GM12873 (cell line): Measurements from ENCODE around the gene PRDM13.

ENCODE experiments used
- TF ChIP-seq, protein P1 (sequence below): IDR thresholded peaks from 2 replicates; pipeline ENCODE4 v1.5.1; 2012; ENCODE audit warnings: low read depth, mild to moderate bottlenecking, moderate library complexity, low read length, control low read depth; ENCODE audit not compliant: insufficient read depth; ENCODE audit errors: missing control alignments

Gene PRDM13

DNA sequence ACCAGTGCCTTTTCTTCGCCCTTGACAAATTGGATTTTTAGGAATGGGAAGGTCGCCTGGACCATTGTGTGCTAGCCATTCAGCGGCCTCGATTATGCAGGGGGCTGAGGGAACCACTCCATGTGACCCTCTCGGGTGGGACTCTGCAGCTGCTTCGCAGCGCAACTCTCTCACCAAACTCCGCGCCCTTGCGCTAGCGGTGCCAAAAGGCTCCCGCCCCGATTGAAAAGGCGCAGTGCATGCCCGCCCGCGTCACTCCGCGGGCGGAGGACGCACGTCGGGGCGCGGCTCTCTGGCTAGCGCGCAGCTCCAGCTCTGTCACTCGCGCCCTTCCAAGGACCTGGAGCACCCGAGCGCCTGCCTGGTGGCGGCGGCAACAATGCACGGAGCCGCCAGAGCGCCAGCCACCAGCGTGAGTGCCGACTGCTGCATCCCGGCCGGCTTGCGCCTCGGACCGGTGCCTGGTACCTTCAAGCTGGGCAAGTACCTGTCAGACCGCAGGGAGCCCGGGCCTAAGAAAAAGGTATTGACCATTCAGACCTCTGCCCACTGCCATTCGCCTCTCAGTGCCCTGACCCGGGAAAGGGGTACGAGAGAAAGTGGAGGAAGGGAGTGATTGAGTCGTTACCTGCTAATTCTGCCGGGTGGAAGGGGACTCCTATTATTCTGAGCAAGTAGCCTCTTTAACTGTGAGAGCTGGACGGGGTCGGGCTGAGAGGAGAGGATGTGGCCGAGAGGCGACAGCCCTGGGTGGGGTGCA lies at the start of gene PRDM13:
PRDM13 (plus strand) TSS at position 178 of the 760 bp plus-strand sequence; CDS start at position 380, 202 bp downstream.
- TF ChIP-seq, protein P1, sequence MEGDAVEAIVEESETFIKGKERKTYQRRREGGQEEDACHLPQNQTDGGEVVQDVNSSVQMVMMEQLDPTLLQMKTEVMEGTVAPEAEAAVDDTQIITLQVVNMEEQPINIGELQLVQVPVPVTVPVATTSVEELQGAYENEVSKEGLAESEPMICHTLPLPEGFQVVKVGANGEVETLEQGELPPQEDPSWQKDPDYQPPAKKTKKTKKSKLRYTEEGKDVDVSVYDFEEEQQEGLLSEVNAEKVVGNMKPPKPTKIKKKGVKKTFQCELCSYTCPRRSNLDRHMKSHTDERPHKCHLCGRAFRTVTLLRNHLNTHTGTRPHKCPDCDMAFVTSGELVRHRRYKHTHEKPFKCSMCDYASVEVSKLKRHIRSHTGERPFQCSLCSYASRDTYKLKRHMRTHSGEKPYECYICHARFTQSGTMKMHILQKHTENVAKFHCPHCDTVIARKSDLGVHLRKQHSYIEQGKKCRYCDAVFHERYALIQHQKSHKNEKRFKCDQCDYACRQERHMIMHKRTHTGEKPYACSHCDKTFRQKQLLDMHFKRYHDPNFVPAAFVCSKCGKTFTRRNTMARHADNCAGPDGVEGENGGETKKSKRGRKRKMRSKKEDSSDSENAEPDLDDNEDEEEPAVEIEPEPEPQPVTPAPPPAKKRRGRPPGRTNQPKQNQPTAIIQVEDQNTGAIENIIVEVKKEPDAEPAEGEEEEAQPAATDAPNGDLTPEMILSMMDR: no peak

DNA sequence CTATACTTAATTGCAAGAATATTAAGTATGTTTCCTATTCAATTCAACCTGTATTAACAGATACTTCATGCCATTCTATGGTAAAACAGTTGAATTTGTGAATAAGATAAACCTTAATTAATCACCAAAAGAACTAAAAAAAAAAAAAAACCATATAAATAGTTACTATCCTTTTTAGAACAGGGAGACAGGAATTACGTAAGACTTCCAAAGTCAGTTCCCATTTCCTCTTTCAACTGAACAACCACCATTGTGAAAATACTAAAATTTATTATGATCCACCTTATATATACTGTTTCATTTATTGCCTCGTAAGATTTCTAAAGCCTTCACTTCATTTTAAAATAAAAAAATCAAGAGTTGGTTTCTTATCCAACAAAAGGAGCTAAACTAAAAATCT lies 47.6 kb upstream of the PRDM13 start:
- TF ChIP-seq, protein P1: no peak

DNA sequence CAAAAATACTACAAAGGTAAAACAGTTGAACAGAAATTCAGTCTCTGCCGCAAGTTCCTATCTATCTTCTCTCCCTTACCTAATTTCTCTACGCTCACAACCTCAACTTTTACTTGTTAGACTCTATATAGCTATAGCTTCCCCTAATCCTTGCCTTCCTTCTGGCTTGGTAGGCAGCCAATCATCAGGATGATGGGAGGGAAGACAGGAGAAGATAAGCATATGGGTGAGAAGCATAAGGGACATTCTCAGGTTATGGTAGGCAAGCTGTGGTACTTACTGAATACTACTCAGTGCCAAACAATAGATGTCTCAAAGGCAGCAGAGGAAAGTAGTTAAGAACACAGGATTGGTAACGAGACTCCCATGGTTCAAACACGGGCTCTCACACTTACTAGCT lies 46.0 kb upstream of the PRDM13 start:
- TF ChIP-seq, protein P1: no peak

DNA sequence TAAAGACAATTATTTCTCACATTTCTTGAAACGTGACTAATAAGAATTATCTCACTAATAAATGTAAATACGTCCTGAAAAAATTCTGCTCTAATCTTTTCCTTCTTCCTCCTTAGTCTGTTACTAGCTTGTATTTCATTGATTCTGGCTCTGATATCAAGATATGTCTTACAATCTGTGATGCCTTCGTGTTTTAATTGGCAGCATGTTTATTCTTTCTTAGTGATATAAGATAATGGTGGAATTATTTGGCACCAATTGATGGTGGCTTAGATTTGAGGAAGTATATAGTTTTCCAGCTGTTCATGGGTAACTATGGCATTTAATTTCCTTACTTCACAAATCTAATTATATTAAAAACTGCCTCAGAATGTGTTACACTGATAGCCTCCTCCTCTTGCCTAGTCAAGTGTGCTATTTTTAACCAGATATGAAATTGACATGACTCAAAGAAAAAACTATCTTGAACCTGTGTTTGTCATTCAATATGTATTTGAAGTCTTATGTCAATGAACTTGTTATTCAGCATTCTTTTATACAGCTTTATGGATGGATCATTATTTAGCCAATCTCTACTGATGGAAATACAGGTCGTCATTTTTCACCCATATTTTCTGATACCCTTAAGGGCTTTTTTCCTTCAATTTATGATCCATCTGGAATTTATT lies 43.4 kb upstream of the PRDM13 start:
- TF ChIP-seq, protein P1: no peak

DNA sequence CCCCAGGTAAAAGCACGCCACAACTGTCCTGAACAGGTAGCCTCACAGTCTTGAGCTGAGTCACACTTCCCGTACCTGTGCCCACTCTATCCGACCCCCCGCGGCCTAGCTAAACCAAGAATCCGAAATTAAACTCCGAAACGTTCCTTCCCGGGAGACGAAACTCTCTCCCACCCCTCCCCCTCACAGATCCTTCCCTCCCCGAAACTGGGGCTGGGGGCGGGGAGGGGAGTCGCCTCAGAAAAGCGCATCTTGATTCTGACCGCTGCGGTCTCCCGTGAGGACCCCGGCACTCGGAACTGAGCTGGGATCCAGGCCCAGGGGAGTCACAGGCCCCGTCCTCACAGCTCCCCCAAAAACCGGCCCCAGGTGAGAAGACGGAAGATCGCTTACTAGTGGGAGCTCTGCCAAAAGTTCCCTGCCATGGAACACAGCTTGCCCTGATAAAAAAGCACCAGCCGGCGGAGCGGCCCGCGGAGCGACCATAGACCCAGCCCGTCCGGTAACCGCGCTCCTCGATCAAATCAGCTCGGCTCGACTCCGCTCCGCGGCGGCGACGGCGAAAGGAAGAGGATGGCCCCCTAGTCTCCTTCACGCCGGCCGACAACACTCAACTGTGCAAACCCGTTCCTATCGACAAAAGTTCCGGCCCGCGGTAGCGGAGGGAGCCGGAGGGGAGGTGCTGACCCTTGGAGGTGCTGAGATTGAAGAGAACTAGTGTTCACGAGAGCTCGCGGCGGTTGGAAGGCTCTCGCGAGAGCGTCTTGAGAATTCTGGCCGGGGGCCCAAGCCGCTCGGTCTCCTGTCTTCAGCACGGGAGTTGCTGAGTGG lies 38.3 kb upstream of the PRDM13 start, which contains the start of gene CCNC:
CCNC (minus strand) TSS at position 558 of the 831 bp plus-strand sequence; CDS start at position 425, 133 bp downstream.
- TF ChIP-seq, protein P1: no peak

DNA sequence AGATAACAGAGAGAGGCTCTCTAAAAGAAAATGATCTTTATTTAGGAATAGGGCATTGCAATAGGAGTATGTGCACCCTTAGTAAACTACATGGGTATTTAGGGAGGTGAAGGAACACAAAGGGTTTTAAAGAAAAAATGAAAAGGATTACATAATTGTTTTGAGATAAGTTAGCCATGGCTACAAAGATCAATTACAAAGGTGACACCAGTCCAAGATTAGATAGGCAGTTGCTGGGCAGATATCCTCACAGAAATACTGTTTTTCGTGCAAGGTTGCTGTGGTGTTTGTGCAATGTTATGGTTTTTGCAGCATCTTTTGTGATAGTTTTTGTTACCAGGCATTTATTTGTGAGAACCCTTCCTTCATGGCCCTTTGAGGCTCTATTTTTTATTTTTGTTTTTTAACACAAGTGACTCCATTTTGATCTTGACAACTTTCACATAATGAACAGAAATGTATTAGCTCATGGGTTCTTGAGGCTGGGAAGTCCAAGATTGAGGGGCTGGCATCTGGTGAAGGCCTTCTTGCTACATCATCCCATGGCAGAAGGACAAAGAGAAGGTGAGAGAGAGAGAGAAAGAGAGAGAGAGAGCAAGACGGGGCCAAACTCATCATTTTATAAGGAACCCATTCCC lies 32.5 kb upstream of the PRDM13 start:
- TF ChIP-seq, protein P1: no peak
